ENCODE results near the gene CADM2. TPM values are rescaled to one million over a fixed set of nuclear protein-coding genes. Genes with fewer than 3 reads are reported as not detected.

CADM2 gene
- total RNA-seq, 4 donors from 2014 or later, result 0.13 to 2.1 (median 0.58) TPM

DNA sequence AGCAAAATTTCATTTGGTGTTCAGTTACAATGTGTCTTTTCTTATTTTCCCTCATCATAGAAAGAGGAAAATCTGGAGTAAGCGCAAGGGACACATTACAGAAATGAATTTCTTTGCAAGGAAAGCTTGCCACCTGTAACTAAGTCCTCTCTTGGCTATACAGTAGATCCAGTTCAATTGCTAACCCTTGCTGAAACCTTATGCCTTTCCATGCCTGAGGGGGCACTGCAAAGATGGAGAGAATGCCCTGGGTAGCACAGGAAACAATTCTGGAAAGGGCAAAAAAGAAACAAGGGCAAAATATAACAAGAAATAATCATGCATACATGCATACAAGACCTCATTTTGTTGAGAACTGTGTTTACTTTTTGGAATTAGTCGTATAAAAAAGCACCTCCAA lies 4.3 kb downstream of the CADM2 start:
- WGBS, 2 donors, result 92 to 97% methylated on average over 2 of the region's 2 CpGs
- TF ChIP-seq, protein P1, sequence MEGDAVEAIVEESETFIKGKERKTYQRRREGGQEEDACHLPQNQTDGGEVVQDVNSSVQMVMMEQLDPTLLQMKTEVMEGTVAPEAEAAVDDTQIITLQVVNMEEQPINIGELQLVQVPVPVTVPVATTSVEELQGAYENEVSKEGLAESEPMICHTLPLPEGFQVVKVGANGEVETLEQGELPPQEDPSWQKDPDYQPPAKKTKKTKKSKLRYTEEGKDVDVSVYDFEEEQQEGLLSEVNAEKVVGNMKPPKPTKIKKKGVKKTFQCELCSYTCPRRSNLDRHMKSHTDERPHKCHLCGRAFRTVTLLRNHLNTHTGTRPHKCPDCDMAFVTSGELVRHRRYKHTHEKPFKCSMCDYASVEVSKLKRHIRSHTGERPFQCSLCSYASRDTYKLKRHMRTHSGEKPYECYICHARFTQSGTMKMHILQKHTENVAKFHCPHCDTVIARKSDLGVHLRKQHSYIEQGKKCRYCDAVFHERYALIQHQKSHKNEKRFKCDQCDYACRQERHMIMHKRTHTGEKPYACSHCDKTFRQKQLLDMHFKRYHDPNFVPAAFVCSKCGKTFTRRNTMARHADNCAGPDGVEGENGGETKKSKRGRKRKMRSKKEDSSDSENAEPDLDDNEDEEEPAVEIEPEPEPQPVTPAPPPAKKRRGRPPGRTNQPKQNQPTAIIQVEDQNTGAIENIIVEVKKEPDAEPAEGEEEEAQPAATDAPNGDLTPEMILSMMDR (IDR thresholded peaks at IDR 0.05), result no peak
- no peak for TF ChIP-seq POLR2A (IDR thresholded peaks at IDR 0.05)
- no peak overlapping the region for H3K4me3 ChIP-seq (ENCODE audit: low read depth, poor library complexity, severe bottlenecking)
- intact Hi-C loops (cut with DNase I; ENCODE audit: low total_unique reads), result no loop called here
- DNase-seq (ENCODE audit: low spot score in 2 of 2), result no peak

DNA sequence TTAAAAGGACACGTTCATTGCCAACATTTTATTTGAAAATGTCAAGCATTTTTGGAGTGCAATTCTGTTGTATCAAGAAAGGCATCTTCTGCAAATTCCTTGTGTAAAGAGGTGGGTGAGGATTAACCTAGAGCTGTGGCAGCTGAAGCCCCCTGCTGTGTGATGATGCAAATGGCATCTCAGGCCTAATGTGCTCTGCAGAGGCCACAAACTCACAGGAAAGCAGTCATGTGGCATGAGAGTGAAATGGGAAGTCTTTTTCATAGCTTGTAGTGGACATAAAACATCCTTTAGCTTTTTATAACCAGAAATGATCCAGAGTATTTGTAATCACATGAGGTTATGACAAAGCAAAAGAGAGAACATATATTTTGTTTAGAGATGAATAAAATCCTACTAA lies 6.4 kb downstream of the CADM2 start:
- H3K4me3 ChIP-seq (ENCODE audit: low read depth, poor library complexity, severe bottlenecking), result no peak overlapping the region
- DNase-seq (ENCODE audit: low spot score in 2 of 2), result no peak
- intact Hi-C loops (cut with DNase I; ENCODE audit: low total_unique reads), result no loop called here
- TF ChIP-seq POLR2A (IDR thresholded peaks at IDR 0.05), result no peak
- TF ChIP-seq, protein P1 (IDR thresholded peaks at IDR 0.05), result no peak
- whole genome bisulfite sequencing, 2 donors, result 49 to 54% methylated on average over 1 of the region's 1 CpG

GRCh38 chr3:84967767-84968581 lies 9.2 kb downstream of the CADM2 start:
- TF ChIP-seq, protein P1 (IDR thresholded peaks at IDR 0.05), result no peak
- TF ChIP-seq POLR2A (IDR thresholded peaks at IDR 0.05), result no peak
- WGBS, 2 donors, result 24 to 27% methylated on average over 5 of the region's 5 CpGs
- DNase-seq (ENCODE audit: low spot score in 2 of 2), result peak in 1 of 2 donors; percentile 28
- H3K4me3 ChIP-seq (ENCODE audit: low read depth, poor library complexity, severe bottlenecking), result no peak overlapping the region
- intact Hi-C loops (cut with DNase I; ENCODE audit: low total_unique reads), result no loop called here

DNA sequence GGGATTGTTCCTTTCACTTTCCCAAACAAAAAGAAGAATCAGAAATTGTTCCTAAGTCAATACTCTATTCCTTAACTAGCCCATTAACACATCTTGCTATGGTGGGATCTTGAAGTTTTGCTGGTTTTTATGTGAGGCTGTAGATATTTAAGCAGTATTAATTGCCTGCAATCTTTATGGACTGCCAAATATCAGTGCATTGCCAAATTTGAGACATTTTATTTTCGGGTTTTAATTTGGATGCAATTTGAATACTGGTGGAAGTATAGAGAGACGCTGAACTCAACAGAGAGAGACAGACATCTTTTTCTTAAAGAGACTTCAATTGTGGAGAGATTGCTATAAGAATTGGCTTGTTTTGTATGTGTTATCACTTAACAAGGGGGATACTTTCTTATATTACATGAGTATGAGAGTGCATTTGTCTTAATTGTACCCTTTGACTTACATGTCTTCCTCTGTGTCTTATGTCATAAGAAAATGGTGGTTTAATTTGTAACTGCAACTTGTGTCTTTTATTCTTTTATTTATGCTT lies 10.0 kb downstream of the CADM2 start:
- 63 to 67% methylated on average over 2 of the region's 2 CpGs for WGBS, 2 donors
- no peak for TF ChIP-seq POLR2A (IDR thresholded peaks at IDR 0.05)

GRCh38 chr3:84974347-84974746 lies 15.6 kb downstream of the CADM2 start:
- H3K4me3 ChIP-seq (ENCODE audit: low read depth, poor library complexity, severe bottlenecking), result no peak overlapping the region
- intact Hi-C loops (cut with DNase I; ENCODE audit: low total_unique reads), result no loop called here
- DNase-seq (ENCODE audit: low spot score in 2 of 2), result no peak
- TF ChIP-seq, protein P1 (IDR thresholded peaks at IDR 0.05), result no peak
- TF ChIP-seq POLR2A (IDR thresholded peaks at IDR 0.05), result no peak

More for the DNA sequence above, 10.0 kb downstream of the CADM2 start:
- no peak for DNase-seq (ENCODE audit: low spot score in 2 of 2)
- intact Hi-C loops (cut with DNase I; ENCODE audit: low total_unique reads), result no loop called here
- no peak overlapping the region for H3K4me3 ChIP-seq (ENCODE audit: low read depth, poor library complexity, severe bottlenecking)

DNA sequence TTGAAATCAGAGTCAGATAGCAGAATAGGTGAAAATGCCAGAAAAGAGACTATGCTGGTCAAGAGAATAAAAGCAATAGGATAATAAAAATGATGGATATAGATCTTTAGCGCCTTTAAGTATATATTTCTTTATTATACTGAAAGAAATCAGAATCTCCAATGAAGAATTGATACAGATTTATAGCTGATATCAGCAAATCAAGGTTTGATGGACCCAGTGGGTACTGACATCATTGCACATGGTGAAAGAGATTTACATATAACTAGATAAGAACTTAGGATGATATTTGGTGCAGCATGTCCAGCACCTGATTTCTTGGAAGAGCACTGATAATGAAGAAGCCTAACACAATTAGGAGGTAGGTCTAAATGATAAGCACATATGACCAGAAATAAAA lies 18.2 kb downstream of the CADM2 start:
- H3K4me3 ChIP-seq (ENCODE audit: low read depth, poor library complexity, severe bottlenecking), result no peak overlapping the region
- intact Hi-C loops (cut with DNase I; ENCODE audit: low total_unique reads), result no loop called here
- no peak for DNase-seq (ENCODE audit: low spot score in 2 of 2)
- TF ChIP-seq, protein P1 (IDR thresholded peaks at IDR 0.05), result no peak
- TF ChIP-seq POLR2A (IDR thresholded peaks at IDR 0.05), result no peak
- WGBS, 2 donors, result 84 to 88% methylated on average over 1 of the region's 1 CpG
